ENCODE results near the gene ETV1. TPM values are rescaled to one million over a fixed set of nuclear protein-coding genes. Genes with fewer than 3 reads are reported as not detected.

ETV1 gene
- total RNA-seq, 1 donor from 2014 or later: 4.2 TPM

GRCh38 chr7:13911909-13912308, 77.6 kb downstream of the ETV1 start:
- intact Hi-C loops (cut with DNase I): no loop called here
- no peaks in the 10 kb centered on the region for H3K4me1 ChIP-seq
- no peak overlapping the region for H3K4me3 ChIP-seq
- H3K9me3 ChIP-seq: no peaks in the 10 kb centered on the region
- TF ChIP-seq POLR2AphosphoS5 (IDR thresholded peaks at IDR 0.05; ENCODE audit: insufficient read depth in 1 of 2, low read depth in 1 of 2): no peak
- no peak for TF ChIP-seq POLR2A (IDR thresholded peaks at IDR 0.05)
- no peak for TF ChIP-seq CTCF (IDR thresholded peaks at IDR 0.05)
- H3K36me3 ChIP-seq: no peaks in the 10 kb centered on the region
- no peaks in the 10 kb centered on the region for H3K27me3 ChIP-seq
- DNase-seq (ENCODE audit: extremely low spot score in 2 of 2): no peak
- no peak overlapping the region for H3K27ac ChIP-seq

GRCh38 chr7:13910805-13911551, 78.5 kb downstream of the ETV1 start:
- no peak overlapping the region for H3K4me3 ChIP-seq
- TF ChIP-seq POLR2A (IDR thresholded peaks at IDR 0.05): no peak
- no peak for TF ChIP-seq POLR2AphosphoS5 (IDR thresholded peaks at IDR 0.05; ENCODE audit: insufficient read depth in 1 of 2, low read depth in 1 of 2)
- no peak for TF ChIP-seq CTCF (IDR thresholded peaks at IDR 0.05)
- H3K27me3 ChIP-seq: no peaks in the 10 kb centered on the region
- H3K4me1 ChIP-seq: no peaks in the 10 kb centered on the region
- no peaks in the 10 kb centered on the region for H3K9me3 ChIP-seq
- DNase-seq (ENCODE audit: extremely low spot score in 2 of 2): no peak
- intact Hi-C loops (cut with DNase I): no loop called here
- no peaks in the 10 kb centered on the region for H3K36me3 ChIP-seq
- no peak overlapping the region for H3K27ac ChIP-seq

GRCh38 chr7:13908667-13909397, 80.6 kb downstream of the ETV1 start:
- no peaks in the 10 kb centered on the region for H3K9me3 ChIP-seq
- no peaks in the 10 kb centered on the region for H3K36me3 ChIP-seq
- no peak for DNase-seq (ENCODE audit: extremely low spot score in 2 of 2)
- H3K4me1 ChIP-seq: no peaks in the 10 kb centered on the region
- H3K27me3 ChIP-seq: no peaks in the 10 kb centered on the region
- H3K27ac ChIP-seq: no peak overlapping the region
- no peak overlapping the region for H3K4me3 ChIP-seq
- TF ChIP-seq POLR2A (IDR thresholded peaks at IDR 0.05): no peak
- TF ChIP-seq CTCF (IDR thresholded peaks at IDR 0.05): no peak
- no peak for TF ChIP-seq POLR2AphosphoS5 (IDR thresholded peaks at IDR 0.05; ENCODE audit: insufficient read depth in 1 of 2, low read depth in 1 of 2)
- intact Hi-C loops (cut with DNase I): no loop called here

- no peak overlapping the region for H3K4me3 ChIP-seq
- DNase-seq (ENCODE audit: extremely low spot score in 2 of 2): no peak
- no peaks in the 10 kb centered on the region for H3K36me3 ChIP-seq
- intact Hi-C loops (cut with DNase I): no loop called here
- no peaks in the 10 kb centered on the region for H3K4me1 ChIP-seq
- no peaks in the 10 kb centered on the region for H3K27me3 ChIP-seq
- H3K27ac ChIP-seq: no peak overlapping the region
- TF ChIP-seq CTCF (IDR thresholded peaks at IDR 0.05) (no peak), POLR2A (IDR thresholded peaks at IDR 0.05) (no peak), POLR2AphosphoS5 (IDR thresholded peaks at IDR 0.05; ENCODE audit: insufficient read depth in 1 of 2, low read depth in 1 of 2) (no peak)
- H3K9me3 ChIP-seq: no peaks in the 10 kb centered on the region
Measured at GRCh38 chr7:13907831-13908230, 81.6 kb downstream of the ETV1 start.

GRCh38 chr7:13904689-13905088, 84.8 kb downstream of the ETV1 start:
- intact Hi-C loops (cut with DNase I): loop anchor here (5.0 kb wide), 1 partner anchor 1103 kb away; no protein-coding TSS in a partner anchor
- Histone ChIP-seq H3K4me1 (no peaks in the 10 kb centered on the region), H3K36me3 (no peaks in the 10 kb centered on the region), H3K9me3 (no peaks in the 10 kb centered on the region), H3K27ac (no peak overlapping the region), H3K27me3 (no peaks in the 10 kb centered on the region), H3K4me3 (no peak overlapping the region)
- no peak for TF ChIP-seq POLR2AphosphoS5 (IDR thresholded peaks at IDR 0.05; ENCODE audit: insufficient read depth in 1 of 2, low read depth in 1 of 2)
- no peak for TF ChIP-seq CTCF (IDR thresholded peaks at IDR 0.05)
- TF ChIP-seq POLR2A (IDR thresholded peaks at IDR 0.05): no peak
- no peak for DNase-seq (ENCODE audit: extremely low spot score in 2 of 2)
